ENCODE data around the gene ZNF827.

ZNF827 gene

GRCh38 chr4:145938618-145939440 lies at the start of gene ZNF827:
ZNF827 (minus strand) TSS chr4:145938823; CDS start chr4:145938407, 416 bp downstream.
- DNase-seq (ENCODE audit: low spot score): no peak

GRCh38 chr4:145984563-145984962 lies 45.9 kb upstream of the ZNF827 start:
- no peak for DNase-seq (ENCODE audit: low spot score)

GRCh38 chr4:145982791-145983190 lies 44.2 kb upstream of the ZNF827 start:
- no peak for DNase-seq (ENCODE audit: low spot score)

GRCh38 chr4:145979160-145979559 lies 40.5 kb upstream of the ZNF827 start:
- no peak for DNase-seq (ENCODE audit: low spot score)

GRCh38 chr4:145976680-145977079 lies 38.1 kb upstream of the ZNF827 start:
- no peak for DNase-seq (ENCODE audit: low spot score)

- no peak for DNase-seq (ENCODE audit: low spot score)
Measured at GRCh38 chr4:145960012-145960411, 21.4 kb upstream of the ZNF827 start.

- no peak for DNase-seq (ENCODE audit: low spot score)
Measured at GRCh38 chr4:145957302-145957701, 18.7 kb upstream of the ZNF827 start.

GRCh38 chr4:145956288-145956890 lies 17.8 kb upstream of the ZNF827 start:
- peak; percentile 35 for DNase-seq (ENCODE audit: low spot score)

GRCh38 chr4:145954924-145955339 lies 16.3 kb upstream of the ZNF827 start:
- peak; percentile 69 for DNase-seq (ENCODE audit: low spot score)

GRCh38 chr4:145951931-145952330 lies 13.3 kb upstream of the ZNF827 start:
- DNase-seq (ENCODE audit: low spot score): no peak

- no peak for DNase-seq (ENCODE audit: low spot score)
Measured at GRCh38 chr4:145945431-145946155, 7.0 kb upstream of the ZNF827 start.

- no peak for DNase-seq (ENCODE audit: low spot score)
Measured at GRCh38 chr4:145944886-145945285, 6.3 kb upstream of the ZNF827 start.

GRCh38 chr4:145939856-145940255 lies 1.2 kb upstream of the ZNF827 start:
- DNase-seq (ENCODE audit: low spot score): no peak

- DNase-seq (ENCODE audit: low spot score): no peak
Measured at GRCh38 chr4:145939441-145939750, 773 bp upstream of the ZNF827 start.

- no peak for DNase-seq (ENCODE audit: low spot score)
Measured at GRCh38 chr4:145937971-145938611, 532 bp downstream of the ZNF827 start.

GRCh38 chr4:145936997-145937901 lies 1.4 kb downstream of the ZNF827 start:
- no peak for DNase-seq (ENCODE audit: low spot score)

- no peak for DNase-seq (ENCODE audit: low spot score)
Measured at GRCh38 chr4:145936142-145936996, 2.3 kb downstream of the ZNF827 start.

GRCh38 chr4:145935253-145936141 lies 3.1 kb downstream of the ZNF827 start:
- DNase-seq (ENCODE audit: low spot score): no peak

- no peak for DNase-seq (ENCODE audit: low spot score)
Measured at GRCh38 chr4:145934434-145935047, 4.1 kb downstream of the ZNF827 start.

Measured in hematopoietic multipotent progenitor cell treated with erythropoietin and hydrocortisone succinate and interleukin-3 and kit ligand, for 15 days (in vitro differentiated cells).